AG09309 (cell line): ENCODE measurements around the gene BEAN1.

ENCODE experiments used
- DNase-seq: peaks from one replicate; pipeline ENCODE4 v3.0.0-alpha.2; 2010; ENCODE audit warnings: low read depth
- H3K4me3 ChIP-seq: 2 replicates; pipeline ENCODE4 v1.5.1; 2011; ENCODE audit warnings: mild to moderate bottlenecking, low read depth, low read length, moderate library complexity; ENCODE audit not compliant: control insufficient read depth
- CTCF ChIP-seq: IDR thresholded peaks from 2 replicates; pipeline ENCODE4 v1.5.1; 2011; ENCODE audit warnings: mild to moderate bottlenecking, low read depth, low read length, inconsistent platforms; ENCODE audit not compliant: insufficient read depth, control insufficient read depth; ENCODE audit errors: missing control alignments

BEAN1 gene

GRCh38 chr16:66473654-66474519, 46.8 kb downstream of the BEAN1 start:
- no peak for TF ChIP-seq CTCF
- H3K4me3 ChIP-seq, result no peak overlapping the region
- no peak for DNase-seq

- no peak overlapping the region for H3K4me3 ChIP-seq
- no peak for TF ChIP-seq CTCF
- DNase-seq, result no peak
These were observed 47.7 kb downstream of the BEAN1 start for GRCh38 chr16:66474750-66475199.

- H3K4me3 ChIP-seq, result no peak overlapping the region
- no peak for DNase-seq
These were observed 48.1 kb downstream of the BEAN1 start for GRCh38 chr16:66475232-66475631.

GRCh38 chr16:66476328-66477027, 49.4 kb downstream of the BEAN1 start:
- no peak for TF ChIP-seq CTCF
- no peak overlapping the region for H3K4me3 ChIP-seq
- no peak for DNase-seq

More at GRCh38 chr16:66475232-66475631, 48.1 kb downstream of the BEAN1 start:
- no peak for TF ChIP-seq CTCF

- no peak for DNase-seq
- H3K4me3 ChIP-seq, result no peak overlapping the region
- no peak for TF ChIP-seq CTCF
These were observed 50.0 kb downstream of the BEAN1 start for GRCh38 chr16:66477028-66477515.

- DNase-seq, result no peak
- H3K4me3 ChIP-seq, result no peak overlapping the region
- peak; percentile 92 for TF ChIP-seq CTCF
These were observed 51.8 kb downstream of the BEAN1 start for GRCh38 chr16:66478733-66479511.
